GM18951 (cell line): ENCODE results near the gene DYNC1H1.
"Not testable (repeated sequence)": the region's sequence is repeated elsewhere in the genome, so short reads cannot be mapped to it uniquely, and the experiment has no call there.

Experiments
- POLR2A ChIP-seq: IDR thresholded peaks from 4 replicates; pipeline ENCODE4 v1.6.1; 2011; ENCODE audit warnings: mild to moderate bottlenecking; ENCODE audit not compliant: insufficient read length, insufficient read depth; ENCODE audit errors: extremely low read depth
- in situ Hi-C: fragments of 300-500 bp; cut with MboI; formaldehyde crosslinking; loops from one replicate; pipeline ENCODE4 v1.12.0; 2022; ENCODE audit warnings: low sequenced_read_pairs, mixed read lengths, inconsistent platforms; ENCODE audit not compliant: unreplicated experiment

The DYNC1H1 gene

GRCh38 chr14:102066041-102066451 is 101.7 kb downstream of the DYNC1H1 start:
- in situ Hi-C loops = no loop called here

GRCh38 chr14:102071283-102071998 is 107.1 kb downstream of the DYNC1H1 start:
- in situ Hi-C loops = no loop called here
- TF ChIP-seq POLR2A = no peak

More at GRCh38 chr14:102066041-102066451, 101.7 kb downstream of the DYNC1H1 start:
- TF ChIP-seq POLR2A = no peak

- TF ChIP-seq POLR2A = no peak
- in situ Hi-C loops = no loop called here
Measured at GRCh38 chr14:102074415-102074964, 110.1 kb downstream of the DYNC1H1 start.

GRCh38 chr14:102075155-102075554 is 110.8 kb downstream of the DYNC1H1 start:
- TF ChIP-seq POLR2A = no peak
- in situ Hi-C loops = no loop called here

GRCh38 chr14:102077382-102077709 is 113.0 kb downstream of the DYNC1H1 start:
- no peak for TF ChIP-seq POLR2A
- in situ Hi-C loops = no loop called here

GRCh38 chr14:102078361-102078791 is 114.0 kb downstream of the DYNC1H1 start:
- in situ Hi-C loops = not testable (repeated sequence)

GRCh38 chr14:102078831-102079699 is 114.7 kb downstream of the DYNC1H1 start:
- peak; percentile 18 for TF ChIP-seq POLR2A
- in situ Hi-C loops = no loop called here

- no peak for TF ChIP-seq POLR2A
- in situ Hi-C loops = no loop called here
Measured at GRCh38 chr14:102079700-102079979, 115.3 kb downstream of the DYNC1H1 start.

- in situ Hi-C loops = no loop called here
- no peak for TF ChIP-seq POLR2A
Measured at GRCh38 chr14:102080183-102081080, 116.1 kb downstream of the DYNC1H1 start.

GRCh38 chr14:102081231-102082080 is 117.1 kb downstream of the DYNC1H1 start:
- in situ Hi-C loops = no loop called here
- TF ChIP-seq POLR2A = no peak

- in situ Hi-C loops = not testable (repeated sequence)
Measured at GRCh38 chr14:102084522-102084921, 120.1 kb downstream of the DYNC1H1 start.

- no peak for TF ChIP-seq POLR2A
- in situ Hi-C loops = no loop called here
Measured at GRCh38 chr14:102084931-102085330, 120.6 kb downstream of the DYNC1H1 start.
